ENCODE measurements around the gene HDAC10.

Gene HDAC10

GRCh38 chr22:50246242-50247175 lies 4.6 kb downstream of the HDAC10 start:
- DNase-seq (ENCODE audit: low read depth in 1 of 2, low spot score in 1 of 2): peak in 1 of 2 experiments; percentile 51
- no peak for TF ChIP-seq JUND (IDR thresholded peaks at IDR 0.05; ENCODE audit: low read depth)
- in situ Hi-C loops (cut with HindIII; ENCODE audit: low pct_unique_long_range_greater_than_20kb, low sequenced_read_pairs): no loop called here

GRCh38 chr22:50245214-50246072 lies 5.6 kb downstream of the HDAC10 start:
- TF ChIP-seq JUND (IDR thresholded peaks at IDR 0.05; ENCODE audit: low read depth): no peak
- no peak for DNase-seq (ENCODE audit: low read depth in 1 of 2, low spot score in 1 of 2)

GRCh38 chr22:50244420-50245213 lies 6.4 kb downstream of the HDAC10 start, which contains the start of gene TUBGCP6:
TSS of gene TUBGCP6 (minus strand) at chr22:50245023. CDS start at chr22:50244459, 564 bp downstream.
- TF ChIP-seq JUND (IDR thresholded peaks at IDR 0.05; ENCODE audit: low read depth): no peak
- DNase-seq (ENCODE audit: low read depth in 1 of 2, low spot score in 1 of 2): peak; percentile 74 to 92
- in situ Hi-C loops (cut with HindIII; ENCODE audit: low pct_unique_long_range_greater_than_20kb, low sequenced_read_pairs): no loop called here

More at GRCh38 chr22:50245214-50246072, 5.6 kb downstream of the HDAC10 start:
- in situ Hi-C loops (cut with HindIII; ENCODE audit: low pct_unique_long_range_greater_than_20kb, low sequenced_read_pairs): no loop called here

- no peak for DNase-seq (ENCODE audit: low read depth in 1 of 2, low spot score in 1 of 2)
- no peak for TF ChIP-seq JUND (IDR thresholded peaks at IDR 0.05; ENCODE audit: low read depth)
- in situ Hi-C loops (cut with HindIII; ENCODE audit: low pct_unique_long_range_greater_than_20kb, low sequenced_read_pairs): no loop called here
Measured at GRCh38 chr22:50243685-50244419, 7.2 kb downstream of the HDAC10 start.

GRCh38 chr22:50242406-50242949 lies 8.6 kb downstream of the HDAC10 start:
- in situ Hi-C loops (cut with HindIII; ENCODE audit: low pct_unique_long_range_greater_than_20kb, low sequenced_read_pairs): no loop called here
- no peak for TF ChIP-seq JUND (IDR thresholded peaks at IDR 0.05; ENCODE audit: low read depth)
- DNase-seq (ENCODE audit: low read depth in 1 of 2, low spot score in 1 of 2): no peak

GRCh38 chr22:50238755-50239154 lies 12.3 kb downstream of the HDAC10 start:
- DNase-seq (ENCODE audit: low read depth in 1 of 2, low spot score in 1 of 2): no peak
- TF ChIP-seq JUND (IDR thresholded peaks at IDR 0.05; ENCODE audit: low read depth): no peak
- in situ Hi-C loops (cut with HindIII; ENCODE audit: low pct_unique_long_range_greater_than_20kb, low sequenced_read_pairs): no loop called here

- TF ChIP-seq JUND (IDR thresholded peaks at IDR 0.05; ENCODE audit: low read depth): no peak
- DNase-seq (ENCODE audit: low read depth in 1 of 2, low spot score in 1 of 2): peak in 1 of 2 experiments; percentile 52
- in situ Hi-C loops (cut with HindIII; ENCODE audit: low pct_unique_long_range_greater_than_20kb, low sequenced_read_pairs): no loop called here
Measured at GRCh38 chr22:50236731-50237409, 14.2 kb downstream of the HDAC10 start.

- TF ChIP-seq JUND (IDR thresholded peaks at IDR 0.05; ENCODE audit: low read depth): no peak
- no peak for DNase-seq (ENCODE audit: low read depth in 1 of 2, low spot score in 1 of 2)
- in situ Hi-C loops (cut with HindIII; ENCODE audit: low pct_unique_long_range_greater_than_20kb, low sequenced_read_pairs): no loop called here
Measured at GRCh38 chr22:50233223-50233622, 17.8 kb downstream of the HDAC10 start.

GRCh38 chr22:50232481-50233151 lies 18.4 kb downstream of the HDAC10 start:
- in situ Hi-C loops (cut with HindIII; ENCODE audit: low pct_unique_long_range_greater_than_20kb, low sequenced_read_pairs): no loop called here
- TF ChIP-seq JUND (IDR thresholded peaks at IDR 0.05; ENCODE audit: low read depth): no peak
- DNase-seq (ENCODE audit: low read depth in 1 of 2, low spot score in 1 of 2): no peak

GRCh38 chr22:50229370-50229769 lies 21.7 kb downstream of the HDAC10 start:
- no peak for TF ChIP-seq JUND (IDR thresholded peaks at IDR 0.05; ENCODE audit: low read depth)
- no peak for DNase-seq (ENCODE audit: low read depth in 1 of 2, low spot score in 1 of 2)
- in situ Hi-C loops (cut with HindIII; ENCODE audit: low pct_unique_long_range_greater_than_20kb, low sequenced_read_pairs): no loop called here

All from T47D (cell line).